HG02678 (cell line): Measurements from ENCODE around the gene CCDC188.

ENCODE experiments used
- ATAC-seq: cut with Tn5 transposase; IDR thresholded peaks from one replicate; pipeline ENCODE4 v1.9.1; 2021; ENCODE audit warnings: mild to moderate bottlenecking, moderate library complexity; ENCODE audit not compliant: unreplicated experiment

The CCDC188 gene

DNA sequence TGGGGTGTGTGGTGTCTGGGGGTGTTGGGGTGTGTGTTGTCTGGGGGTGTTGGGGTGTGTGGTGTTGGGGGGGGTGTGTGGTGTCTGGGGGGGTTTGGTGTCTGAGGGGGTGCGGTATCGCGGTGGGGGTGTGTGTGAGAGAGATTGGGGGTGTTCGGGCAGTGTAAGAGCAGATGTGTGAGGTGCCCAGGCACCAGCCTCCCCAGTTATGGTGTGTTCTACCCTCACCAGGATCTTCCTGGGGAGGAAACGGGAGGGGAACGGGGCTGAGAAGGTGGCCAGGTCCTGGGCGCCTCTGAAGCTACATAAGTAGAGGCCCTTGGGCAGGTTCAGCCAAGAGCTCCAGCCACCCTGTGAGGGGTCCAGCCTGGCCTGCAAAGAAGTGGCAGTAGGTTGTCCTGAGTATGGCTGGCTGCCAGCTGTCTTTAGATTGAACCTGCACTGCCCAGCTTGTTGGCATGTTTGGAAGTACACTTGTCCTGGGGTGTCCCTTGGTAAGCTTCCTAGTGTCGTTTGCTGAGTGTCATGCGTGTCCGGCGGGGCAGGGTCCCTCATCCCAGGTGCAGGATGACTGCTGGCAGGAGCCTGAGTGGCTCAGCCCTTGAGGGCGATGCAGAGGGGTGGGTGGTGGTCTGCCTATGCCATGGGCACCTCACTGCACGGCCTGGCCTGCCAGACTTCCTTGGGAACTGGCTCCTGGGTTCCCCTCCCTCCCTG lies 27.3 kb downstream of the CCDC188 start:
- no peak for ATAC-seq

GRCh38 chr22:20121856-20122415 lies 28.9 kb downstream of the CCDC188 start:
- ATAC-seq, result no peak

DNA sequence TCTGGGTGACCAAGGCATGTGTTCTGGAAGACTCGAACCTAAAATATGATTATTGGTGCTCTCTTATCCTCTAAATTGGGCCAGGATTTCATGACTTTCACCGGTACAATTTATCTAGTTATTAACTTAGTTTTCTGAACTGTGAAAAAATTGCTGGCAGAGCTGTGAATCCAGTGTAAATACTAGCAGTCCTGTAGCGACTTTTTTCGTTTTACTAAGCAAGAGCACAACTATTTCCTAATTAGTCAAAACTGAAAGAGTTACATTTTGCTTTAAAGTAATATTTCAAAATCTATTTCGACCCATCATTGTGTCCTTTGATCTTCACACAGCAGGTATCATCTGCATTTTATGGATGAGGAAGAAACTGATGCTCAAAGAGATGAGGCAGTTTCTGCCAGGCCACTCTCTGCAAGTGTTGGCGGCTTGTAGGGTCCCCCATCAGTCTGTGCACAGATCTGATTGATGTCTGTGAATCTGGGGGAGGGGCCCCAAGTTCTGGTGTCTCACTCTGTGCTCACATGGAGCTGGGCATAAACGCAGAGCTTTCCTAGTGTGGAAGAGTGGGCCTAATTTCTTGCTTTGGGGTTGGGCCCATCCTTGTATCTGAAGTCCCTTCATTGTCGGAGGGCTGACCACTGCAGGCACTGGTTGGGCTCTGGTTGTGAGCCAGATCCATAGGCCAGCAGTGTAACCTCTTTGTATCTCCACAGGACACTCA lies 32.4 kb downstream of the CCDC188 start:
- ATAC-seq, result no peak

- peak; percentile 14 for ATAC-seq
These were observed 33.1 kb downstream of the CCDC188 start for GRCh38 chr22:20117633-20118299.

GRCh38 chr22:20116951-20117632 lies 33.8 kb downstream of the CCDC188 start, which contains the start of gene TRMT2A:
TRMT2A (minus strand) TSS chr22:20117226; CDS start chr22:20116906, 320 bp downstream.
- ATAC-seq, result peak; percentile 77

GRCh38 chr22:20116376-20116950 lies 34.4 kb downstream of the CCDC188 start:
- ATAC-seq, result no peak

DNA sequence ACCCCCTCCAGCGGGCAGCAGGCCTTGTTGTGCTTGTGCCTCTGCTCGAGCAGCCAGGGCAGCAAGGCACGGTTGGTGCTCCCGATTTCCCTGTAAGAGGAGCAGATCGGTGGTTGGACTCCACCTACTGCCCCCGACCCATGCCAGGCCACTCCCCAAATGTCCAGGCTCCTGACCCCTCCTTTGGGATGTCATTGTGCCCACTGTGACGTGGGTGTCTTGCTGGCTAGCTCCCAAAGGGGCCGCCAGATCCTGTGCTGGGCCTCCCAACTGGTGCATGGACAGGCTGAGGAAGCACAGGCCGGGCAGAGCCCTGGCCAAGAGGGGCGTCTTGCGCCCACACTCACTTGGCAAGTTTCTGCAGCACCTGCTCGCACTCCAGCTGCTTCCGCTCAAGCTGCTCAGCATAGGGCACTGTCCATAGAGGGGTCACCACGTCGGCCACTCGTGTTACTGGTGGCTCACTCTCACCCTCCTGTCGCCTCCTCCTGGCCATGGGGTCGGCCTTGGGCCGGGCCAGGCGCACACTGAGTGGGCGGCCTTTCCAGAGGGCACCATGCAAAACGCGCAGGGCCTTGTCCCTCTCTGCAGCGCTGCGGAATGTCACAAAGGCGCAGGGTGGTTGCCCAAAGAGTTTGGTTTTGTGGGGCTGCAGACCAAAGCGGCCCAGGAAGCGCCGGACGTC lies 35.0 kb downstream of the CCDC188 start, which contains the start of gene RANBP1:
RANBP1 (plus strand) TSS at position 414 of the 685 bp plus-strand sequence; CDS start at position 495, 81 bp downstream.
- ATAC-seq, result no peak

GRCh38 chr22:20114506-20115475 lies 36.1 kb downstream of the CCDC188 start:
- ATAC-seq, result no peak

- ATAC-seq, result no peak
These were observed 37.1 kb downstream of the CCDC188 start for GRCh38 chr22:20113551-20114310.

- ATAC-seq, result no peak
These were observed 38.0 kb downstream of the CCDC188 start for GRCh38 chr22:20112623-20113511.

DNA sequence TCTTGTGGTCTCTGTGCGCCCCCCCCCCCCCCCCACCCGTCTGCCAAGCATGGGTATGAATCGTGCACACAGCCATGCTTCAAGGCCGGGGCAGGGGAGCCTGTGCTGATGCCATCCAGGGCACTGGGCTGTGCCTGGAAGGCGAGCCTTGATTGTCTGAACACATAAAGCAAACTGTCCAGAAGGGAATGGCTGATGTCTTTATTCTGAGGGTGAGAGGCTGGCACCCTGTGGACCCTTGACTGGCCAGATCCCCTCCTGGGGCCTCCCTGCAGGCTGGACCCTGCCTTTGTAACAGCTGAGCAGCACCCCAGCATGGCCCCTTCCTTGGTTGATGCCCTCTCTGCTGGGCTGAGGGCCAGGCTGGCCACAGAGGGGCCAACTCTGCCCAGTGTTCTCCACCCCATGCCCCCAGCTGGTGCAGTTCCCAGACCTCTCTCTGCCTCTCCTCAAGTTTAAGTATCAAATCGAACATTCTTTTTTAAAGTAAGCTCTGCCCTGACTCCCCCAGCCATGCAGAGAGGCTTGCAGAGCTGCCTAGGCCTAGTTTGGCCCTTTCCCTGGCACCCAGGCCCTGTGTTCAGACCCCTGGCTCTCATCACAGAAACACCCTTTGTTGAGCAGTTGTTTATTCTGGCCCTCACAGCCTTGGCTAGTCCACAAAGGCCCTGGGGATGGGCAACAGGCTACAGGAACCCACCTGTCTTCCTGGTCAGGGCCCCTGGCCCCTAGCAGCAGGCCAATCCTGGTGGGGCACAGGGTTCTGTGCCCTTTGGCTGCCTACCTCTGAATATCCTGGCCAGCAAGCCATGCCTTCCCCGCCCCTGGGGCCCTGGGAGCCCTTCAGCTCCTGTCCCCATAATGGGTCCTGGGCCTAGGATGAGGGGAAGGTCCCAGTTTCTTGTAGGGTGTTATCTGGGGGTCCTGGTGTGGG lies 38.9 kb downstream of the CCDC188 start:
- ATAC-seq, result no peak

- no peak for ATAC-seq
These were observed 39.7 kb downstream of the CCDC188 start for GRCh38 chr22:20111045-20111688.

GRCh38 chr22:20110359-20110985 lies 40.4 kb downstream of the CCDC188 start:
- no peak for ATAC-seq

GRCh38 chr22:20109411-20110358 lies 41.2 kb downstream of the CCDC188 start:
- ATAC-seq, result no peak
